ENCODE results near the gene STAG3.

DNA sequence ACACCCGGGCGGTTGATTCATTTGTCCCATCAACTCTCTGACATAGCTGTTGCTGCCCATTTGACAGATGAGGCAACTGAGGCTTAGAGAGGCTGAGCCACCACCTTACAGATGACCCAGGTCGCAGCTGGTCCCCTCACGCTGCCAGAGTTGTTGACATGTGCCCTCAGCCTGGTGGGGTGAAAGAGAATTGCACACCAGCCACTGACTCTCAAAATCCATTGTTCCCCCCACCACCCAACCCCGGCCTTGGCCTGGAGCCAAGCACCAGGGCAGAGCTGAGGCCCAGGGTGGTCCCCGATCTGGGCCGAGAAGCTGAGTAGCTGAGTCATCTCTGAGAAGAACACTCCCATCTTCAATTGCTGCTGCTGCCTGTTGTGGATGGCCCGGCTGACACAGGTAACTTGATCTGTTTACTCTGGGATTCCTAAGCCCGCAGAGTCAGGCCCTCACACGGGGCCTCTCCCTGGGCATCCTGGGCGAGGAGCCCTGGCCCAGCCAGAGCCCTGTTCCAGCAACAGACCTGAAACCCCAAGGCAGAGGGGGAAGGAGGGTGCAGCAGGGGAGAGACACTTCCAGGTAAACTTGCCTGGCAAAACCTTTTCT lies 69.5 kb downstream of the STAG3 start:
- TF ChIP-seq EZH2 (IDR thresholded peaks at IDR 0.05; ENCODE audit: low read depth, low read length, severe bottlenecking) = no peak
- TF ChIP-seq POLR2A (IDR thresholded peaks at IDR 0.05; ENCODE audit: control extremely low read depth in 1 of 2, low read depth in 2 of 2, low read length in 2 of 2) = no peak
- peak in 2 of 3 experiments; percentile 23 to 41; a peak in 2 of 4 replicates for TF ChIP-seq CTCF (IDR thresholded peaks at IDR 0.05; ENCODE audit: control extremely low read depth in 1 of 3, insufficient read depth in 1 of 3, low read depth in 1 of 3, low read length in 3 of 3)
- no peak for TF ChIP-seq CREB1 (IDR thresholded peaks at IDR 0.05)
- no peak for TF ChIP-seq ASH2L (IDR thresholded peaks at IDR 0.05; ENCODE audit: low read length)
- TF ChIP-seq ZNF274 (IDR thresholded peaks at IDR 0.05; ENCODE audit: borderline replicate concordance, extremely low read depth, low read length) = no peak
- TF ChIP-seq TAF1 (IDR thresholded peaks at IDR 0.05; ENCODE audit: low read depth, low read length) = peak; percentile 35; the same call in 1 of the 2 replicates
- no peak for TF ChIP-seq USF2 (IDR thresholded peaks at IDR 0.05; ENCODE audit: low read length)
- TF ChIP-seq TAF7 (optimal IDR thresholded peaks at IDR 0.05; ENCODE audit: borderline replicate concordance, low read depth, low read length) = no peak
- no peak for TF ChIP-seq EP300 (IDR thresholded peaks at IDR 0.05; ENCODE audit: borderline replicate concordance in 1 of 2, low read depth in 2 of 2, low read length in 2 of 2)
- no peak for TF ChIP-seq SAP30 (IDR thresholded peaks at IDR 0.05; ENCODE audit: insufficient read depth, insufficient replicate concordance, low read length)

Data from H1 (cell line).